GM19438 (cell line): ENCODE data around the gene ZNF177.
A peak's percentile ranks its signal among the peaks of the same experiment; 100 is the strongest.
"Not testable (repeated sequence)": the region's sequence is repeated elsewhere in the genome, so short reads cannot be mapped to it uniquely, and the experiment has no call there.

ENCODE experiments used
- ATAC-seq: cut with Tn5 transposase; IDR thresholded peaks from one replicate; pipeline ENCODE4 v1.9.1; 2021; ENCODE audit warnings: low read depth; ENCODE audit not compliant: unreplicated experiment

The ZNF177 gene

GRCh38 chr19:9362905-9363304 lies at the start of gene ZNF177:
Gene ZNF177 (plus strand): TSS chr19:9363013. CDS start chr19:9378312, 15,299 bp downstream.
- no peak for ATAC-seq

GRCh38 chr19:9313756-9314155 lies 49.1 kb upstream of the ZNF177 start:
- no peak for ATAC-seq

GRCh38 chr19:9321338-9321737 lies 41.5 kb upstream of the ZNF177 start:
- ATAC-seq: no peak

GRCh38 chr19:9321756-9322155 lies 41.1 kb upstream of the ZNF177 start:
- ATAC-seq: not testable (repeated sequence)

- ATAC-seq: not testable (repeated sequence)
Observed at GRCh38 chr19:9322201-9322600, 40.6 kb upstream of the ZNF177 start.

GRCh38 chr19:9323557-9323918 lies 39.3 kb upstream of the ZNF177 start:
- peak; percentile 31 for ATAC-seq

GRCh38 chr19:9323919-9324583 lies 38.8 kb upstream of the ZNF177 start, which contains the start of gene ZNF559:
Gene ZNF559 (plus strand): TSS chr19:9324179. CDS start chr19:9338550, 14,371 bp downstream.
- peak; percentile 87 for ATAC-seq

GRCh38 chr19:9324584-9324962 lies 38.2 kb upstream of the ZNF177 start:
- ATAC-seq: no peak

GRCh38 chr19:9329999-9330398 lies 32.8 kb upstream of the ZNF177 start:
- no peak for ATAC-seq

GRCh38 chr19:9342610-9343304 lies 20.1 kb upstream of the ZNF177 start:
- ATAC-seq: no peak

GRCh38 chr19:9345005-9345404 lies 17.8 kb upstream of the ZNF177 start:
- no peak for ATAC-seq

GRCh38 chr19:9348253-9348652 lies 14.6 kb upstream of the ZNF177 start:
- ATAC-seq: no peak

- no peak for ATAC-seq
Observed at GRCh38 chr19:9348671-9349070, 14.1 kb upstream of the ZNF177 start.

GRCh38 chr19:9352505-9352904 lies 10.3 kb upstream of the ZNF177 start:
- ATAC-seq: no peak

- no peak for ATAC-seq
Observed at GRCh38 chr19:9353011-9353410, 9.8 kb upstream of the ZNF177 start.

- no peak for ATAC-seq
Observed at GRCh38 chr19:9354651-9355050, 8.2 kb upstream of the ZNF177 start.

GRCh38 chr19:9370738-9371619 lies 8.2 kb downstream of the ZNF177 start:
- ATAC-seq: no peak

GRCh38 chr19:9381361-9381785 lies 18.6 kb downstream of the ZNF177 start:
- ATAC-seq: no peak

GRCh38 chr19:9406798-9407352 lies 44.1 kb downstream of the ZNF177 start:
- no peak for ATAC-seq

- no peak for ATAC-seq
Observed at GRCh38 chr19:9407827-9408226, 45.0 kb downstream of the ZNF177 start.
